ENCODE data around the gene RBM14. TPM values are rescaled to one million over a fixed set of nuclear protein-coding genes. Genes with fewer than 3 reads are reported as not detected.

RBM14 gene
- polyA plus RNA-seq, 3 donors: 77.2 to 97.2 (median 92.4) TPM

GRCh38 chr11:66674964-66675602, 58.7 kb downstream of the RBM14 start:
- no peak for DNase-seq

GRCh38 chr11:66676282-66676919, 60.0 kb downstream of the RBM14 start:
- DNase-seq: no peak

Other genes with a start within 250 kb of the RBM14 start
- 10 to 100 TPM; 22.9 to 27.8 (median 26.7) TPM for gene SLC29A2, start 244.9 kb upstream of the RBM14 start, polyA plus RNA-seq (ENCODE audit: insufficient read length in 3 of 3)
- gene NPAS4, start 195.6 kb upstream of the RBM14 start, polyA plus RNA-seq (ENCODE audit: insufficient read length in 3 of 3): under 1 TPM; 0.10 to 0.35 (median 0.13) TPM
- 10 to 100 TPM; 65.9 to 89.6 (median 85.9) TPM for gene MRPL11, start 177.8 kb upstream of the RBM14 start, polyA plus RNA-seq (ENCODE audit: insufficient read length in 3 of 3)
- gene PELI3, start 149.7 kb upstream of the RBM14 start, polyA plus RNA-seq (ENCODE audit: insufficient read length in 3 of 3): 1 to 10 TPM; 5.9 to 7.0 (median 6.2) TPM
- 10 to 100 TPM; 26.2 to 29.4 (median 27.5) TPM for gene DPP3, start 136.2 kb upstream of the RBM14 start, polyA plus RNA-seq (ENCODE audit: insufficient read length in 3 of 3)
- gene BBS1, start 106.0 kb upstream of the RBM14 start, polyA plus RNA-seq (ENCODE audit: insufficient read length in 3 of 3): 100 to 1,000 TPM in 1 of 3 donors, 10 to 100 TPM in 2; 69.6 to 103 (median 93.6) TPM
- gene ZDHHC24, start 70.6 kb upstream of the RBM14 start, polyA plus RNA-seq (ENCODE audit: insufficient read length in 3 of 3): 10 to 100 TPM; 10.3 to 11.3 (median 10.4) TPM
- under 1 TPM; 0.32 to 0.67 (median 0.43) TPM for gene ACTN3, start 69.7 kb upstream of the RBM14 start, polyA plus RNA-seq (ENCODE audit: insufficient read length in 3 of 3)
- gene CTSF, start 48.0 kb upstream of the RBM14 start, polyA plus RNA-seq (ENCODE audit: insufficient read length in 3 of 3): 100 to 1,000 TPM in 1 of 3 donors, 10 to 100 TPM in 2; 83.8 to 108 (median 93.4) TPM
- gene CCDC87, start 23.6 kb upstream of the RBM14 start, polyA plus RNA-seq (ENCODE audit: insufficient read length in 3 of 3): under 1 TPM; 0.31 to 0.37 (median 0.36) TPM
- gene CCS, start 23.4 kb upstream of the RBM14 start, polyA plus RNA-seq (ENCODE audit: insufficient read length in 3 of 3): 10 to 100 TPM; 57.6 to 74.5 (median 69.1) TPM
- gene RBM4, start 22.1 kb downstream of the RBM14 start, polyA plus RNA-seq (ENCODE audit: insufficient read length in 3 of 3): 100 to 1,000 TPM; 251 to 282 (median 270) TPM
- 10 to 100 TPM; 60.9 to 80.4 (median 76.6) TPM for gene RBM4B, start 61.3 kb downstream of the RBM14 start, polyA plus RNA-seq (ENCODE audit: insufficient read length in 3 of 3)
- 10 to 100 TPM; 52.7 to 71.6 (median 56.2) TPM for gene SPTBN2, start 112.6 kb downstream of the RBM14 start, polyA plus RNA-seq (ENCODE audit: insufficient read length in 3 of 3)
- 10 to 100 TPM; 25.4 to 34.2 (median 33.5) TPM for gene RCE1, start 226.8 kb downstream of the RBM14 start, polyA plus RNA-seq (ENCODE audit: insufficient read length in 3 of 3)
- 10 to 100 TPM; 21.8 to 30.7 (median 27.3) TPM for gene LRFN4, start 240.4 kb downstream of the RBM14 start, polyA plus RNA-seq (ENCODE audit: insufficient read length in 3 of 3)